ENCODE data around the gene CTU2.

CTU2 gene

DNA sequence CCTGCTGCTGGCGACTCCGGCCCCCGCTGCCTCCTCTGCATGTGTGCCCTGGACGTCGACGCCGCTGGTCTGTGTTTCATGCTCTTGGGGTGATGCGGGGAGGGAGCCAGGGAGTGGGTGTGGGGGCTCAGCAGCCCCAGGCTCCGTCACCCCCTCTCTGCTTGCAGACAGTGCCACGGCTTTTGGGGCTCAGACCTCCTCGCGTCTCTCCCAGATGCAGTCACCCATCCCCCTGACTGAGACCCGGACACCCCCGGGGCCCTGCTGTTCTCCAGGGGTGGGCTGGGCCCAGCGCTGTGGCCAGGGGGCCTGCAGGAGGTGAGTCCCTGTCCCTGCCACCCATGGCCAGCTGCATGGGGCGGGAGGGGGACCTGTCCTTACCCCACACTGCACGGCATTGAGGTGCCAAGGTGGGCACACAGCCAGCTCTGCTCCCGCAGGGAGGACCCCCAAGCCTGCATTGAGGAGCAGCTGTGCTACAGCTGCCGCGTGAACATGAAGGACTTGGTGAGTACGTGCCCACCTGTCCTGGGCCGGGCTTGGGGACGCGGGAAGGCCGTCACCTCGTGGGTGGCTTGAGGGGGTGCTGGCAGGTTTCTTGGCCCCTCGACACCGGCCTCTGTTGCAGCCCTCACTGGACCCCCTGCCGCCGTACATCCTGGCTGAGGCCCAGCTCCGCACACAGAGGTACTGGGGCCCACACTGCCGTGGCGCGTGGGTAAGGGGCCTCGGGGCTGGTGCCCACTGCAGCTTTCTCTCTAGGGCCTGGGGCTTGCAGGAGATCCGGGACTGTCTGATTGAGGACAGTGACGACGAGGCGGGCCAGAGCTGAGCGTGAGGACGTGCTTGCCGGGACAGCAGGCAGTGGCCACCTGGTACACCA lies 8.4 kb downstream of the CTU2 start:
- TF ChIP-seq CTCF (IDR thresholded peaks at IDR 0.05) = no peak

DNA sequence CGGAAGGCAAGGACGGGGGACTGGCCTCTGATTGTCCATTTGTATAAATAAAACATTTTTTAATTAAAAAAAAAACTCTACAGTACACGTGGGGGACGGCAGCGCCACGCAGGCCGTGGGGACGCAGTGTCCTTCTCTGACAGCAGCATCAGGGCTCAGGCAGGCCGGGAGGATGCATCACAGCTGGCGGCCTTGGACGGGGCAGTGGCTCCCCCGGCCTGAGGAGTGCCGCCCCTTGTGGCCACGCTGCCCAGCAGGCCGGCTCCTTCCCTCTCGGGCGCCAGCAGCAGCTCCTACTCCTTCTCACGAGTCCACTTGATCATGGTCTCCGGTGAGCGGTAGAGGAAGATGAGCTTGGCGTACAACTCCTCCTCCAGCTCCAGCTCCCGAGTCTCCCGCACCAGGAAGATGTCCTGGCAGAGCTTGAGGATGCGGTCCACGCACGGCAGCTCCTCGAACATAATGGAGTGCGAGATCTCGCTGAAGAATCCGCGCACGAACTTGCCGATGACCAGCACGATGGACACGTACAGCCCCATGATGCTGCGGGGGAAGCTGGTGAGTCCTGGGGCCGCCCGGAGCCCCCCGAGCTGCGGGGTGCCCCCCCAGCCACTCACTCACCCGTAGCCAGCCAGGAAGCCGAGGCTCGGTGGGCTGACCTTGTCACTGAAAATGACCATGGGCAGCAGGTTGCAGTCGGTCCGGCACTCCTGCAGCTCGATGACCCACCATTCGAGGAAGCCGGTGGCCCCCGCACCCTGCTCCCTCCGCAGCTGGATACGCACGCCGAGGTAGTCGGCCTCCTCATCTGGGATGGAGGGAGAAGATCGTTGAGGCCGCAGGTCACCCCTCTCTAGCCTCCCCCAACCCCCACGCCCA lies 9.2 kb downstream of the CTU2 start:
- TF ChIP-seq CTCF (IDR thresholded peaks at IDR 0.05) = no peak

DNA sequence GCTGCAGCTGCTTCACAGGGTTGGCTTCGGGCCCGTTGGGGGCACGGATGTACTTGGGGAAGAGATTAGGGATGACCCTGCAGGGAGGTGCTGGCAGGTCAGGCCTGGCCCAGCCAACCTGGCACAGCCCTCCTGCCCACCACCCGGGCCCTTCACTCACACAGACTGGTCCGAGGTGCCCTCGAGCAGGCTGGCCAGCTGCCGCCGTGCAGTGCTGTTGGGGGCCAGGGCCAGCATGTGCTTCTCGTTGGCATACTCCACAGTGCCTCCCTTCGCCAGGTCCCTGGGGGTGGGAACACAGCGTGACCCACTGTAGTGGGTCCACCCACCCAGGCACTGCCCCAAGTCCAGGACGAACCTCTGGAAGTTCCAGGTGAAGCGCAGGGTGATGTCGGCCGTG lies 9.9 kb downstream of the CTU2 start:
- TF ChIP-seq CTCF (IDR thresholded peaks at IDR 0.05) = no peak

DNA sequence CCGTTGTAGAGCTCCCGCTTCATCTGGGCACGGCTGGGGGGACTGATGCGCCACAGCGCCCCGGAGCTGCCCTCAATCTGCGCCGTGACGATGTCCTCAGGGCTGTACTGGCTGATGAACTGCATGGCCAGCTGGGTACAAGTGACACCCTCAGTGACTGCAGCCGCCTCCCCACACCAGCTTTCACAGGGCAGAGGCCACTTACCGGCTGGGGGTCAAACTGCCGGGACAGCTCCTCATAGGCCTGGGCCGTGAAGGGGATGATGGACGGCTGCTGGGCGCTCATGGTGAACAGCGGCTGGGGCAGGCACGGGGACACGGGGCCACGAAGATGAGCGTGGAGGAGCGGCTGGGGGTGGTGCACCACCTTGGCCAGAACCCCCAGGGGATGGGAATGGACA lies 10.3 kb downstream of the CTU2 start:
- TF ChIP-seq CTCF (IDR thresholded peaks at IDR 0.05) = no peak

GRCh38 chr16:88718178-88718577 lies 11.9 kb downstream of the CTU2 start:
- no peak for TF ChIP-seq CTCF (IDR thresholded peaks at IDR 0.05)

- TF ChIP-seq CTCF (IDR thresholded peaks at IDR 0.05) = no peak
Measured at GRCh38 chr16:88719267-88719932, 13.1 kb downstream of the CTU2 start.

DNA sequence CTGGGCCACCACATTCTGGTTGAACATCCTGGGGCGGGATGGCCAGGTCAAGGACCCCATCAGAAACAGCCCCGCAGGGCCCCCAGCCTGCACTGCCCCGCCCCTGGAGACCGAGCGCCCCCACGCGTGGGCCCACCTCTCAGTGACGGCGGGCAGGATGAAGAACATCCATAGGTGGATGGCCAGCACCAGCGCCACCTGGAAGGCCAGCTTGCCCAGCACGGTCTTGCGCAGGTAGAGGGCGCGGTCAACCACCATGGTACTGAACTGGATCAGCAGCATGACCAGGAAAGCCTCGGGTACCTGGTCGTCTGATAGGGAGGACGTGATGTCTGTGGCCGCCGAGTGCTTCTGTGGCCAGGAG lies 13.6 kb downstream of the CTU2 start:
- TF ChIP-seq CTCF (IDR thresholded peaks at IDR 0.05) = no peak
